HG03103 (cell line): ENCODE results near the gene C11orf52.
"Not testable (repeated sequence)": the region's sequence is repeated elsewhere in the genome, so short reads cannot be mapped to it uniquely, and the experiment has no call there.

ENCODE experiments used
- ATAC-seq: cut with Tn5 transposase; IDR thresholded peaks from one replicate; pipeline ENCODE4 v1.9.1; 2021; ENCODE audit warnings: low read depth; ENCODE audit not compliant: unreplicated experiment

The C11orf52 gene

DNA sequence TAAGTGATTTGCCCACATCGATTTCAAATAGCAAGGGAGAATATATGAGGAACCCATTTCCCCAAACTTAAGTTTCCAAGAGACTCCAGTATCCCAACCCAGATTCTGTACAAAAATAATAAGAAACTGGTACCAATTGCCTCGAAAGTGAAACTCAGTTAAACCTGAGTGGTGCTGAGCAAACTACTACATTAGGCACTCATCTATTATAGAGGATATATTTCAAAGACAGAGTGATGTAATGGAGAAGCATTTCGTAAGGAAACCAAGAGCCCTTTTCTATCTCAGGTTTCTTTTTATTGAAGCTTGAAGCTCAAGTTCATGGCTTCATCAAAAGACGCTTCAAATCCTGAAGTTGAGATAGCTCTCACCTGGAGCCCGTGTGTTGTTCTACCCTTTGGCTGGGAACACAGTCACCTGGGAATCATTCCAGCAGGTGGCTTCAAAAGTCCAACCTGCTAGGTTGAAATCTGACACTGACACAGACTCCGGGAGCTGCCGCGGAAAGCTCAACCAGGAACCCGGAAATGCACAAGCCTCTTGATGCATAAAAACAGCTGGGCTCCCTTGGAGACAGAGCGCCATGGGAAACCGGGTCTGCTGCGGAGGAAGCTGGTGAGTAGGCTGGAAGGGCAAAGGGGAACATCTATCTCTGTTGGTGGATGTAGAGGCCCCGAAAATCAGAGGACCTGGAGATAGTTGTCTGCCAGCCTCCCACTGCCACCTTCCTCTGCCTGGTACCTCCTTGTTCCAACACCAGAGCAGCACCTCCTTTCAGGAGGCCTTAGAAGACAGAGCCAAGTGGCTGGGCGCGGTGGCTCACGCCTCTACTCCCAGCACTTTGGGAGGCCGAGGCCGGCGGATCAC, at the start of gene C11orf52:
Gene C11orf52 (plus strand): TSS at position 524 of the 867 bp plus-strand sequence. CDS start 60 bp downstream, at position 584.
- ATAC-seq, result no peak

- no peak for ATAC-seq
Measured at GRCh38 chr11:111870113-111870512, 48.6 kb upstream of the C11orf52 start.

DNA sequence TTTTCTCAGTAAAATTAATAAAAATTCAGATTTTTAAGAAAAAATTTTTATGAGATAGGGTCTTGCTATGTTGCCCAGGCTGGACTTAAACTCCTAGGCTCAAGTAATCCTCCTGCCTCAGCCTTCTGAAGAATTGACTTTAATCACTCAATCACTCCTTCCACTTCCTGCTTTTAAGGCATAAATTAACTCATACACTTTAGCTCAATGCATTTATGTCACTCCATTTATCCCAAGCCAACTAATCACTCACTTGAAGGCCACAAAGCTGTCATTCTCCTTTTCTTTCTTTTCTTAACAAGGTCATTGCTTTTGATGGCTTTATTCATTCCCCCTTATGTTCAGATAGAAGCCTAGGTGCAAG, 48.2 kb upstream of the C11orf52 start:
- ATAC-seq, result no peak

DNA sequence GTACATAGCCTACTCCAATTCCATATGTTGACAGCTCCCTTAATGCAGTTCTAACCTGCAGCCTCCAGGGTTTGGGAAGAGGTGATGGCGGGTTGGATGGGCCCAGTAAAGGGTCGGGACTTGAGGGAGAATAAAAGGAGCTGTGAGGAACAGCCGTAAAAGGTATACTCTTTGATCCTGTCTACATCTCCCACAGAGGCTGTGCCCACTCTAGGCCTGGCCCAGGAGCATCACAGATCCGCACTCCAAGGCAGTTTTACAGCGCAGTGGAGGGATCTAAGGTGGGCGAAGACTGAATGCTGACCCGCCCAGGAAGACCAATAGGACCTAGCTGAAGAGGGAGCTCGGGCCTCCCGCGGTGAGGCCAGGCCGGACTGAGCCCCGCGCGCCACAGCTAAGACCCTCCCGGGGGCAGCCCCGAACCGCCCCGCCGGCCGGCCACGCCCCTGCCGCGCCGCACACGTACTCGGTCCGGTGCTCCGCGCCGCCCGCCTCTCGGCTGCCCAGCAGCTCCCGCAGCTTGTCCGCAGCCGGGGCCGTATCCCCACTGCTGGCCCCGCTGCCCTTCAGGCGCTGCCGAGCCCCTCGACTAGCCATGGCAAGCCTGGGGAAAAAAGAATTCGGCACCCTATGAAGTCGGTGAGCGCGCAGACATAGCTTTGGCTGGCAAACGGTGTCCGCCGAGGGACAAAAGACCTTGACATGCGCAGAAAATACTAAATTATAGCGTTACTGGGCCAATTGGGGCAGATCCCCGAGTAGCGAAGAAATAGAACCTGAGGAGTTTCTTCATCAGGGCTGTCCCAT, 47.6 kb upstream of the C11orf52 start, which contains the start of gene ALG9:
Gene ALG9 (minus strand): TSS at position 696 of the 807 bp plus-strand sequence. CDS start 99 bp downstream, at position 597.
- peak; percentile 80 for ATAC-seq

DNA sequence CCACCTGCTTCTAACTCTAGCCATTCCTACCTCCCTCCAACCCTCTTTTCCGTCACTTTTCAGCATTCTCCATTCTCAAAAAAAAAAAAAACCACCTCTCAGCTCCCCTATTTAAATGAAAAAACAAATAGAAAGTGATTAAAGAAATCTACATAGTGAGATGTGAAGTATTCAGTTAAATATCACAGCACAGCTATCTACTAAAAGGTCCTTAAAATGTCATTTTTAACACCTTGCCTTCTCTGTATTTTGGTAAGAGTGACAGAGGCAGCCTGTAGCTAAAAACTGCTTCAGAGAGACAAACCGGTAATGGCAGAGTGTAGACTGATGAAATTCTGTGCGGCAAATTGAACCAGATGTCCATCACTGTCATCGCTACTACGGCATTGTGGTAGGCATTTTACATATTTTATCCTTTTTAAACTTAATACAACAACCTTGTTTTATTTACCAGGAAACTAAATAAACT, 47.0 kb upstream of the C11orf52 start:
- ATAC-seq, result no peak

DNA sequence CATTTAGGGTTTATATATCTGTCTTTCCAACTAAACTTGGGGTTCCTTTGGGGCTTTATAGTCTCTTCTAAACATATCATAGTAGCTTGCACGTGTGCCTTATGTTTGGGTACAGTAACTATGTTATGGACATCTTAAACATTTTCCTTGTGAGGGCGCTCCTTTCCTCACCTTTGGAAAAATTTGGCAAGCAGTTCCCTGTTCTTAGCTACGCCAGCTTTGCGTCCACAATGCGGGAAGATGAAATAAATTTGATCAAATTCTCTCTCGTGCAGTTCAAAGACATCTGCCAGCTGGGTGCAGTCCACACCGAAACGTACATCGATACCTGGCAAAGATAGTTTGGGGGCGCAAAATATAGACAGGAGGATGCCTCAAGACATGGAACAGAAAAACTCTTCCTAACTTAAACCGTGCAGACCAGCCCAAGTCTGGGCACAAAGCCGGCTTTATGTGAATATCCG, 40.3 kb upstream of the C11orf52 start:
- ATAC-seq, result no peak

- ATAC-seq, result peak; percentile 89
Measured at GRCh38 chr11:111878849-111879636, 39.7 kb upstream of the C11orf52 start, which contains the start of the genes CFAP68 and FDXACB1. TSS of gene CFAP68 (plus strand) at chr11:111879541. CDS start at chr11:111879561, 20 bp downstream. TSS of gene FDXACB1 (minus strand) at chr11:111879165. CDS start at chr11:111879132, 33 bp downstream.

- ATAC-seq, result peak; percentile 4
Measured at GRCh38 chr11:111879637-111879960, 39.1 kb upstream of the C11orf52 start.

GRCh38 chr11:111882202-111882601, 36.5 kb upstream of the C11orf52 start:
- ATAC-seq, result no peak

DNA sequence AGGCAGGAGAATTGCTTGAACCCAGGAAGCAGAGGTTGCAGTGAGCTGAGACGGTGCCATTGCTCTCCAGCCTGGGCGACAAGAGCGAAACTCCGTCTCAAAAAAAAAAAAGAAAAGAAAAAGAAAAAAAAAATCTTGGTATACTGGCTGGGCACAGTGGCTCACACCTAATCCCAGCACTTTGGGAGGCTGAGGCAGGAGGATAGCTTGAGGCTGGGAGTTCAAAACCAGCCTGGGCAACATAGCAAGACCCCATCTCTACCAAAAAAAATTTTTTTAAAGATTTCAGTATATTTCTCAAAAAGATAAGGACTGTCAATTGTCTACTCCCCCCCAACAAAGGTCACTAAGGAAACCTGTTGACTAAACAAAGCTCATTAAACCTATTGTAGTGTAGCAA, 33.7 kb upstream of the C11orf52 start:
- ATAC-seq, result not testable (repeated sequence)

DNA sequence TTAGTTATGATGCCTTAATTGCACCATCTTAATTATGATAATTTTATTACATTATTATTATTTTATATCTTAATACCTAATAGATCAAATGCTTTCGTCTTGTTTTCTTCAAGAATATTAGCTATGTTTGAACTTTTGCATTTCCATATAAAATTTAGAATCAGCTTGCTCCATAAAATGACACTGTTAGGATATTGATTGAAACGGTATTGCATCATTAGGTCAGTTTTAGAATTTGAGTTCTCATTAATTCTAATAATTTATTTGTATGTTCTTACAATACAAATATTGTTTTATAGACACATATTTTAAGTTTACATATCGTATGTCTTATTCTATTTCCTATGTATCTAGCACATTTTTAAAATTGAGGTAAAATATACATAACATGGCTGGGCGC, 32.7 kb upstream of the C11orf52 start:
- no peak for ATAC-seq

GRCh38 chr11:111886844-111887243, 31.9 kb upstream of the C11orf52 start:
- no peak for ATAC-seq

GRCh38 chr11:111905411-111905810, 13.3 kb upstream of the C11orf52 start:
- no peak for ATAC-seq

DNA sequence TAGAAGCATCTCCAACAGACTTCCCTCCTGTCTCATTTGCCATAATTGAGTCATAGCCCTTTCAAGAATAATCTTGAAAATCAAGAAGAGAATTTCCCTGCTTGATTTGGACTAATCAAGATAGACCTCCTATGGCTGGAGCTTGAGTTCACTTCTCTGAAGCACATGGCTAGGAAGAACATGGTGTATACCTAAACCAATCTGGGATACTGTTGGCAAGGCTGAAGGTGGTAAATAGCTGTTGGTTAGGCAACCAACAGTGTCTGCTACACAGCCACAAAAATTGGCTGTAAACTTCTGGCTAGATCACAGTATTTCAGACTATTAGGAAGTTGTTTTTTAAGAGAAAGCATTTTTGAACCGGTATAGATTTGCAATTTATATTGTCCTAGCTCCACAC, 12.0 kb upstream of the C11orf52 start:
- ATAC-seq, result no peak

DNA sequence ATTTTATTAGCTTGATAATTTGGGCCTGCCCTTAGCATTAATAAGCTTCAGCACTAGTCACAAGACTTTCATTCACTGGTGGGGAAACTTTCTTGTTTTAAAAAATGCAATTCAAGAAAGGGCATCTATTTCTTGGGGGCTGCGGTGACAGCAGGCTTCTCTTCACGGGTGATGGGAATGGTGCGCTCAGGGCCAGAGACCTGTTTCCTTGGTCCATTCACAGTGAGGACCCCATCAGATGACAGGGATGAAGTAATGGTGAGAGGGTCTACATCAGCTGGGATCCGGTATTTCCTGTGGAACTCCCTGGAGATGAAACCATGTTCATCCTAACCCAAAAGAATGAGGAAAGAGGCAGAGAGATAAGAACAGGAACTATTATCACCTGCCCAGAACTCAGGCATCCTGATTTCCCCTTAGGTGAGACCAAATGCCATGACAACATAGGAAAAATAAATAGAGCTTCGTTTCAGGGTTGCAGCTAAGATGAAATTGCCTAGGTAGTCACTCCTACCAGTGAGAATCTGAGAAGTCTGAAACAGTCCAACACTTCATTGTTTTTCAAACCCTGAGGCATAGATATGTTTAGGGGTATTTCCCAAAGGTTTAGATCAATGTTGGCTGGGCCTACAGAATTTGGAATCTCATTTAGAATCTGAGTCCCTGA, 9.9 kb upstream of the C11orf52 start:
- no peak for ATAC-seq

DNA sequence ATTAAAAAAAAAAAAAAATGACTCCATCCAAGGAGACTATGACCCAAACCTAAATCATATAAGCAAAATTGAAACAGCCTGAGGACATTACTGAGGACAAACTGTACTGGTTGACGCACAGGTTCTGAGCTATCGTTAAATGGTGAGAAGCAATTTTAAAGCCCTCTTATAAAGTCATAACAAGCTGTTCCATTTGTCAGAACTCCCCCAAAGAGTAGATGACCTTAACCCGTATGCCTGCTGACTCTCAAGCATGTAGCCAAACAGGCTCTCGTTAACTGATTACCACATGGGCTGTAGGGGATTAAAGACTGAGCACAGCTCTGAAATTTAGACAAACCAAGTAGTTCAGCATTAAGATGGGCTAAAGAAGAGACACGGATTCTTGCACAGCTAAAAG, 9.3 kb upstream of the C11orf52 start:
- ATAC-seq, result no peak

GRCh38 chr11:111910676-111911562, 7.8 kb upstream of the C11orf52 start:
- ATAC-seq, result no peak

DNA sequence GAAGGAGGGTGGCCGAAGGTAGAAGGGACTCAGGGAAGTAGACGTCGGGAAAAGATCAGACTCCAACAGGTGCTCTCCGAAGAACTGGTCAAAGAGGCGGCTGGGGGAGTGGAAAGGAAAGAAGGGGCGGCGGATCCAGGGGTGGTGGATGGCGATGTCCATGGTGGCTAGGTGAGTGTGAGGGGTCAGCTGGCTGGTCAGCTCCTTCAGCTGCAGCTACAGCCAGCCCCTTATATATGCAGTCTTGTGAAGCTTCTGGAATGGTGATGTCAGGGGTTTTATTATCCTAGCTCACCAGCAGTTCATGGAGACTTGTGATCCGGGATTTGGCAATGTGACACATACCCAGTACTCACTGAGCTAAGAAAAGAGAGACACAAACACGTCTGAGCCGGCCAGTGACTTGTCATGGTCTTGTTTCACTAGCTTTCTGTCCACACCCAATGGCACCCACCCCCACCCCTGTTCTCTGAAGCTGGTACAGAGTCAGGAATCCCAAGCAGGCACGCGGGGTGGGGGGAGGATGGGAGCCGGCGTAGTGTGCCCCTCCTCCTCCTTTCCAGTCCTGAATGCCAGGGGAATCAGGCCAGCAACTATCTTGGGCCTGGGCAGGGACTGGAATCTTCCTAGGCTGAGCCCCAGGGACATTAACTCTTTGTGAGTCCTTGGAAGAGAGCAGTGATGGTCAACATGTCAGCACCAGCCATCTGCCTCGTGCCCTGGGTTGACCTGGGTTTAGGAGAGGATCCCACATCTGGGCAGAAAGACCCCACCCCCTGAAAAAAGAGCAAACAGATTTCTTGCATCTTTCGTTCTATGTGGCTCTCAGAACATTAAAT, 6.9 kb upstream of the C11orf52 start, which contains the start of gene CRYAB:
Gene CRYAB (minus strand): TSS at position 208 of the 839 bp plus-strand sequence. CDS start 46 bp downstream, at position 162.
- ATAC-seq, result no peak
